ENCODE measurements around the gene SRRM1.

- TF ChIP-seq TAF9B (IDR thresholded peaks at IDR 0.05; ENCODE audit: partially characterized antibody), result no peak
- no peak for TF ChIP-seq CTCF (IDR thresholded peaks at IDR 0.05 in 2 of 3, conservative IDR thresholded peaks at IDR 0.05 in 1 of 3; ENCODE audit: insufficient read depth in 2 of 3, low read depth in 1 of 3, low read length in 3 of 3)
- TF ChIP-seq THRB (CRISPR knock-in tag; conservative IDR thresholded peaks at IDR 0.05), result no peak
- no peak for TF ChIP-seq CHD4 (IDR thresholded peaks at IDR 0.05; ENCODE audit: insufficient read depth, insufficient replicate concordance, low read depth, low read length, poor library complexity, severe bottlenecking)
- TF ChIP-seq ZFP36 (IDR thresholded peaks at IDR 0.05; ENCODE audit: low read depth, low read length, partially characterized antibody), result no peak
- TF ChIP-seq, protein P1, sequence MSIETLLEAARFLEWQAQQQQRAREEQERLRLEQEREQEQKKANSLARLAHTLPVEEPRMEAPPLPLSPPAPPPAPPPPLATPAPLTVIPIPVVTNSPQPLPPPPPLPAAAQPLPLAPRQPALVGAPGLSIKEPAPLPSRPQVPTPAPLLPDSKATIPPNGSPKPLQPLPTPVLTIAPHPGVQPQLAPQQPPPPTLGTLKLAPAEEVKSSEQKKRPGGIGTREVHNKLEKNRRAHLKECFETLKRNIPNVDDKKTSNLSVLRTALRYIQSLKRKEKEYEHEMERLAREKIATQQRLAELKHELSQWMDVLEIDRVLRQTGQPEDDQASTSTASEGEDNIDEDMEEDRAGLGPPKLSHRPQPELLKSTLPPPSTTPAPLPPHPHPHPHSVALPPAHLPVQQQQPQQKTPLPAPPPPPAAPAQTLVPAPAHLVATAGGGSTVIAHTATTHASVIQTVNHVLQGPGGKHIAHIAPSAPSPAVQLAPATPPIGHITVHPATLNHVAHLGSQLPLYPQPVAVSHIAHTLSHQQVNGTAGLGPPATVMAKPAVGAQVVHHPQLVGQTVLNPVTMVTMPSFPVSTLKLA (conservative IDR thresholded peaks at IDR 0.05), result no peak
- TF ChIP-seq EP300 (IDR thresholded peaks at IDR 0.05; ENCODE audit: low read length), result no peak
- TF ChIP-seq, protein P2, sequence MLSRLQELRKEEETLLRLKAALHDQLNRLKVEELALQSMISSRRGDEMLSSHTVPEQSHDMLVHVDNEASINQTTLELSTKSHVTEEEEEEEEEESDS (CRISPR knock-in tag; IDR thresholded peaks at IDR 0.05), result no peak
Measured at GRCh38 chr1:24721533-24721932, 78.4 kb downstream of the SRRM1 start.
